GM12874 (cell line): ENCODE measurements around the gene FAF2.

ENCODE experiments used
- CTCF ChIP-seq: IDR thresholded peaks from 2 replicates; pipeline ENCODE4 v1.5.1; 2011; ENCODE audit warnings: low read depth, mild to moderate bottlenecking, control low read depth, low read length, moderate library complexity; ENCODE audit not compliant: insufficient read depth

The FAF2 gene

GRCh38 chr5:176470539-176470938, 22.4 kb downstream of the FAF2 start:
- TF ChIP-seq CTCF, result no peak

- TF ChIP-seq CTCF, result no peak
Measured at GRCh38 chr5:176471098-176471497, 22.9 kb downstream of the FAF2 start.

- no peak for TF ChIP-seq CTCF
Measured at GRCh38 chr5:176473335-176474006, 25.3 kb downstream of the FAF2 start.

GRCh38 chr5:176474476-176474875, 26.3 kb downstream of the FAF2 start:
- no peak for TF ChIP-seq CTCF

GRCh38 chr5:176481711-176482110, 33.5 kb downstream of the FAF2 start:
- no peak for TF ChIP-seq CTCF

GRCh38 chr5:176485176-176485575, 37.0 kb downstream of the FAF2 start:
- TF ChIP-seq CTCF, result no peak

GRCh38 chr5:176486189-176486757, 38.1 kb downstream of the FAF2 start:
- no peak for TF ChIP-seq CTCF

GRCh38 chr5:176489077-176489476, 40.9 kb downstream of the FAF2 start:
- TF ChIP-seq CTCF, result no peak
